SK-N-MC (cell line): Measurements from ENCODE around the gene GRK3.

ENCODE experiments used
- EZH2 ChIP-seq: fragments of 200-600 bp; sonication (generic); IDR thresholded peaks from one replicate; pipeline ENCODE4 v1.6.1; 2017; ENCODE audit warnings: antibody characterized with exemption
- FOXP2 ChIP-seq: optimal IDR thresholded peaks from 2 replicates; pipeline ENCODE3; 2011; ENCODE audit warnings: mild to moderate bottlenecking, moderate library complexity; ENCODE audit not compliant: insufficient read depth; ENCODE audit errors: extremely low read length, control extremely low read depth

DNA sequence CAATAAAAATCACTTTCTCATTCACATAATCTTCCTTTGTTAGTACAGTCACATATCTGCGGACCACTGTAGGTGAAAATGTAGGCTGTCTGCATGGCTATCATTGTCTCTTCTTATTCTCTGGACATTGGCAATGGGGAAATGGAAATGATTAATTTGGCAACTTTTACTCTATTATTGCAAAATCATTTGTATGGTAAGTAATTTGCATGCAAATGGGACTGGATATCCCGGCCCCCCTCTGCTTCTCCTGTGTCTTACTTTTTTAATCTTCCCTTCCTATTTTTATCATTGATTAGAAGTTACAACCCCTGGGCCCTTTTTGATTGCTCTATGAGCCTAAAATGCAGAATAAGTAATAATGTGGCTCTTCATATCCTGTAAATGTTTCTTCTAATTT is 6.0 kb downstream of the GRK3 start:
- TF ChIP-seq EZH2: no peak
- TF ChIP-seq FOXP2: no peak
